Ishikawa (cell line): ENCODE measurements around the gene HMBS.

Experiments
- CEBPB ChIP-seq: IDR thresholded peaks from 2 replicates; pipeline ENCODE4 v1.6.1; 2012
- CREB1 ChIP-seq: IDR thresholded peaks from 2 replicates; pipeline ENCODE4 v1.6.1; 2012; ENCODE audit warnings: low read depth
- EGR1 ChIP-seq: IDR thresholded peaks from 2 replicates; pipeline ENCODE4 v1.6.1; 2012
- EP300 ChIP-seq: IDR thresholded peaks from 2 replicates; pipeline ENCODE4 v1.6.1; 2012; ENCODE audit warnings: borderline replicate concordance
- FOXM1 ChIP-seq: IDR thresholded peaks from 2 replicates; pipeline ENCODE4 v1.6.1; 2012; ENCODE audit warnings: low read depth, borderline replicate concordance
- NFIC ChIP-seq: IDR thresholded peaks from 2 replicates; pipeline ENCODE4 v1.6.1; 2012
- RAD21 ChIP-seq: IDR thresholded peaks from 2 replicates; pipeline ENCODE4 v1.6.1; 2012; ENCODE audit warnings: low read depth
- TAF1 ChIP-seq: IDR thresholded peaks from 2 replicates; pipeline ENCODE4 v1.6.1; 2012; ENCODE audit warnings: low read depth, mild to moderate bottlenecking
- TCF12 ChIP-seq: IDR thresholded peaks from 2 replicates; pipeline ENCODE4 v1.6.1; 2012; ENCODE audit warnings: low read depth
- TEAD4 ChIP-seq: IDR thresholded peaks from 2 replicates; pipeline ENCODE4 v1.6.1; 2012
- YY1 ChIP-seq: IDR thresholded peaks from 2 replicates; pipeline ENCODE4 v1.6.1; 2012; ENCODE audit warnings: low read depth
- ZBTB7A ChIP-seq: IDR thresholded peaks from 2 replicates; pipeline ENCODE4 v1.6.1; 2012; ENCODE audit warnings: low read depth
- TF ChIP-seq, protein P1 (sequence below): IDR thresholded peaks from 2 replicates; pipeline ENCODE4 v1.6.1; 2012
- TF ChIP-seq, protein P2 (sequence below): IDR thresholded peaks from 2 replicates; pipeline ENCODE4 v1.6.1; 2012; ENCODE audit warnings: low read depth, mild to moderate bottlenecking
- TF ChIP-seq, protein P3 (sequence below): IDR thresholded peaks from 2 replicates; pipeline ENCODE4 v1.6.1; 2012

Gene HMBS

DNA sequence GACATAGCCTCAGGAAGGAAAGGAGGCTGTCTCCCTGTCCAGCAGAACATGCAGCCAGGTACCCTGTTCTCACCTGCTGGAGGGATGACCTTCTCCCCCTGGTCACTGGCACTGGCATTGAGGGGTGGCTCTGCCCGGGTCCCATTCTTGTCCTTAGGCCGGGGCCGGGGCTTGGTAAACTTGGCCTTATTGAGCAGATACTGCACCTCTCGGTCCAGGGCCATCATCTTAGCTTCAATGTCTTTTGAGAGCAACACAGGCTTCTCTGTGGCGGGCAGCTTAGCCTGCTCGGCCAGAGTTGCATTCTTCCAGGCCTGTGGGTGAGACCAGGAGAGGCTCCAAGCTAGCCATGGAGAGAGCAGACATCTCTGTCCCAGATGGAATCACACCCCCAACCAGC, 38.2 kb upstream of the HMBS start:
- TF ChIP-seq FOXM1 (no peak), TCF12 (no peak), NFIC (no peak)

DNA sequence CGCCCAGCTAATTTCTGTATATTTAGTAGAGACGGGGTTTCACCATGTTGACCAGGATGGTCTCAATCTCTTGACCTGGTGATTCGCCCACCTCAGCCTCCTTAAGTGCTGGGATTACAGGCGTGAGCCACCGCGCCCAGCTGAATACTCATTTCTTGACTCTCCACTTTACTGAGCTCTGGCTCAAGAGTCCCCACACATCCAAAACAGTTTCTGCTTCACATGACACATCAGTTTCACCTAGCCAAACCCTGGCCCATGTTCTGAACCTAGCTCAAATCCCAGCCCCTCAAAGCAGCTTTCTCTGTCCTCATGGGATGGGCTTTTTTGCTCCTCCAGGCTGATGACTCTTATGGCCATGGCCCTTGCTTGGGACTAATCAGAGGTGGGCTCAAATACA, 37.5 kb upstream of the HMBS start:
- TF ChIP-seq, protein P1, sequence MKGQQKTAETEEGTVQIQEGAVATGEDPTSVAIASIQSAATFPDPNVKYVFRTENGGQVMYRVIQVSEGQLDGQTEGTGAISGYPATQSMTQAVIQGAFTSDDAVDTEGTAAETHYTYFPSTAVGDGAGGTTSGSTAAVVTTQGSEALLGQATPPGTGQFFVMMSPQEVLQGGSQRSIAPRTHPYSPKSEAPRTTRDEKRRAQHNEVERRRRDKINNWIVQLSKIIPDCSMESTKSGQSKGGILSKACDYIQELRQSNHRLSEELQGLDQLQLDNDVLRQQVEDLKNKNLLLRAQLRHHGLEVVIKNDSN: no peak
- TF ChIP-seq EP300 (no peak), NFIC (no peak), YY1 (no peak), CREB1 (no peak), TCF12 (no peak), TEAD4 (no peak), RAD21 (no peak), EGR1 (no peak), FOXM1 (no peak), CEBPB (no peak)
- TF ChIP-seq, protein P2, sequence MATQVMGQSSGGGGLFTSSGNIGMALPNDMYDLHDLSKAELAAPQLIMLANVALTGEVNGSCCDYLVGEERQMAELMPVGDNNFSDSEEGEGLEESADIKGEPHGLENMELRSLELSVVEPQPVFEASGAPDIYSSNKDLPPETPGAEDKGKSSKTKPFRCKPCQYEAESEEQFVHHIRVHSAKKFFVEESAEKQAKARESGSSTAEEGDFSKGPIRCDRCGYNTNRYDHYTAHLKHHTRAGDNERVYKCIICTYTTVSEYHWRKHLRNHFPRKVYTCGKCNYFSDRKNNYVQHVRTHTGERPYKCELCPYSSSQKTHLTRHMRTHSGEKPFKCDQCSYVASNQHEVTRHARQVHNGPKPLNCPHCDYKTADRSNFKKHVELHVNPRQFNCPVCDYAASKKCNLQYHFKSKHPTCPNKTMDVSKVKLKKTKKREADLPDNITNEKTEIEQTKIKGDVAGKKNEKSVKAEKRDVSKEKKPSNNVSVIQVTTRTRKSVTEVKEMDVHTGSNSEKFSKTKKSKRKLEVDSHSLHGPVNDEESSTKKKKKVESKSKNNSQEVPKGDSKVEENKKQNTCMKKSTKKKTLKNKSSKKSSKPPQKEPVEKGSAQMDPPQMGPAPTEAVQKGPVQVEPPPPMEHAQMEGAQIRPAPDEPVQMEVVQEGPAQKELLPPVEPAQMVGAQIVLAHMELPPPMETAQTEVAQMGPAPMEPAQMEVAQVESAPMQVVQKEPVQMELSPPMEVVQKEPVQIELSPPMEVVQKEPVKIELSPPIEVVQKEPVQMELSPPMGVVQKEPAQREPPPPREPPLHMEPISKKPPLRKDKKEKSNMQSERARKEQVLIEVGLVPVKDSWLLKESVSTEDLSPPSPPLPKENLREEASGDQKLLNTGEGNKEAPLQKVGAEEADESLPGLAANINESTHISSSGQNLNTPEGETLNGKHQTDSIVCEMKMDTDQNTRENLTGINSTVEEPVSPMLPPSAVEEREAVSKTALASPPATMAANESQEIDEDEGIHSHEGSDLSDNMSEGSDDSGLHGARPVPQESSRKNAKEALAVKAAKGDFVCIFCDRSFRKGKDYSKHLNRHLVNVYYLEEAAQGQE: no peak
- TF ChIP-seq, protein P3, sequence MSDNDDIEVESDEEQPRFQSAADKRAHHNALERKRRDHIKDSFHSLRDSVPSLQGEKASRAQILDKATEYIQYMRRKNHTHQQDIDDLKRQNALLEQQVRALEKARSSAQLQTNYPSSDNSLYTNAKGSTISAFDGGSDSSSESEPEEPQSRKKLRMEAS: no peak

DNA sequence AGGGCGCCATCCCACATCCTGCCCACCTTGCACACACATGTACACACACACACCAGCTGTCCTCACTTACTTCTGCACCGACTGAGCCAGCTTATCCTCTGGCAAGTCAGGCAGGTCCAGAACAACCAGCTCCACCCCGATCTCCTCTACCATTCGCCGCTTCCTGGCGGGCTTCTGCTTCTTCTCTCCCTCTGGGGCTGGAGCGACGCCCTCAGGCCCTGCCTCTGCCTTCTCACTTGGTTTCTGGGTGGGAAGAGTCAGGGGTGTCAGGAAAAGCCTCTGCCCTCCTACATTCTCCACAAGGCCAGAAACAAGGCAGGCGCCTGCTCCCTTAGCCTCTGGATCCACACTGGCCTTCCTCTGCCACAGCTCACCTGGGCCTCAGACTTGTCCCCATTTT, 36.0 kb upstream of the HMBS start:
- TF ChIP-seq RAD21: no peak

DNA sequence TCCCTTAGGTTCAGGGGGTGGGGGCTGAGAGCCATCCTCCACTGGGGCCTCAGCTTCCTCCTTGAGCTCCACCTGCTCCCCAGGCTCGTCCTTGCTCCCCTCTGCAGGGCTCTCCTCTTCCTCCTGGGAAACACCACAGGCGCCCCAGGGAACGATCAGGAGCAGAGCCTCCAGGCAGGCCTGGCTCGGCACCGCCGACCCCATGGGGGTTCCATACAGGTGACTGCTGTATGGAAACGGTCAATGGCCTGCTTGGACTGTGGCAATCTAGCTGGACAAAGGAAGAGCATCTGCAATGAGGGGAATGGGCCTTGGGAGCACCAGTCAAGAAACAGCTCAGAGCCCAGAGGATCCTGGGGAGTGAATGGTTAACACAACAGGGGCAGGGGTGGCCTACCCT, 35.6 kb upstream of the HMBS start:
- no peak for TF ChIP-seq EGR1
- no peak for TF ChIP-seq TEAD4
- no peak for TF ChIP-seq YY1
- TF ChIP-seq NFIC: no peak
- no peak for TF ChIP-seq TCF12
- TF ChIP-seq EP300: no peak
- no peak for TF ChIP-seq RAD21
- TF ChIP-seq CREB1: no peak
- TF ChIP-seq, protein P1: no peak
- TF ChIP-seq, protein P3: no peak
- TF ChIP-seq TAF1: no peak
- TF ChIP-seq CEBPB: no peak
- TF ChIP-seq ZBTB7A: no peak
- TF ChIP-seq, protein P2: no peak
- no peak for TF ChIP-seq FOXM1

DNA sequence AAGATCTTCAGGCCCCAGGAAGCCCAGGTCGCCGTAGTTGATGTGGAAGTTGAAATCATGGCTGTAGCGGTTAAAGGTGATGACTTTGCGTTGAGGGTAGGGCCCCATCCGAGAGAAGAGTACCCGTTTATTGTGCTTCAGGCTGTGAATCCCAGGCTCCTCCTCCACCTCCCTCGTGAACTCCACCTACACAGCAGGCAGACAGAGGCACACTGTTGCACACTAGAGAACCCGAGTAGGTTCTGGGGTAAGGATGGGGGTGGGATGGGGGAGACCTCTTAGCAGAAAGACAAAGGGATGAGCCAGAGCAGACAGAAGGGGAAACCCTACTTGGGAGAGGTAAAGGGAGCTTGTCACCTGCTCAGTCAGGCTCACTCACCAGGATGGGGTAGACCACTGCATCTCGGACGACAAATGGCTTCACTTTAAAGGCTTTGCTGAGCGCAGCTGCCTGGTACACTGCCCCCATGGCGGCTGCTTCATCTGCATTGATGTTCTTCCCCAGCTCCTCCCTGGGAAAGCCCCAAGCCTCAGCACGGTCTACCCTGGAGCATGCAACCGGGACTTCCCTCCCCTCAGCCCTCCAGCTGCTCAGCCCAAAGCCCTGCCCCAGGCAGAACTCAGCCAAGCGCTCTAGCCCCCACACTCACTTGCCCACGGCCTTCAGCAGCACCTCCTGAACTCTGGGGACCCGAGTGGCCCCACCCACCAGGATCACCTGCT, 33.1 kb upstream of the HMBS start:
- TF ChIP-seq TEAD4: no peak
- no peak for TF ChIP-seq ZBTB7A
- TF ChIP-seq, protein P2: no peak
- TF ChIP-seq YY1: no peak
- TF ChIP-seq, protein P3: no peak
